GM19324 (cell line): ENCODE results near the gene SLN.

Experiments used
- ATAC-seq: cut with Tn5 transposase; IDR thresholded peaks from one replicate; pipeline ENCODE4 v1.9.1; 2021; ENCODE audit warnings: mild to moderate bottlenecking, moderate library complexity; ENCODE audit not compliant: unreplicated experiment, low FRiP score

The SLN gene

GRCh38 chr11:107688322-107688918 lies 23.4 kb downstream of the SLN start:
- no peak for ATAC-seq

- ATAC-seq, result no peak
Measured at GRCh38 chr11:107683807-107684206, 28.0 kb downstream of the SLN start.

- ATAC-seq, result no peak
Measured at GRCh38 chr11:107683061-107683460, 28.8 kb downstream of the SLN start.

- ATAC-seq, result no peak
Measured at GRCh38 chr11:107682572-107682971, 29.3 kb downstream of the SLN start.

- no peak for ATAC-seq
Measured at GRCh38 chr11:107682171-107682570, 29.7 kb downstream of the SLN start.

GRCh38 chr11:107679255-107680024 lies 32.4 kb downstream of the SLN start:
- ATAC-seq, result no peak

GRCh38 chr11:107678632-107678971 lies 33.3 kb downstream of the SLN start:
- no peak for ATAC-seq

- ATAC-seq, result no peak
Measured at GRCh38 chr11:107677924-107678631, 33.8 kb downstream of the SLN start.

GRCh38 chr11:107676336-107677057 lies 35.4 kb downstream of the SLN start:
- ATAC-seq, result peak; percentile 48

- peak; percentile 71 for ATAC-seq
Measured at GRCh38 chr11:107675902-107676301, 36.0 kb downstream of the SLN start.

GRCh38 chr11:107669893-107670601 lies 41.8 kb downstream of the SLN start:
- ATAC-seq, result no peak

- ATAC-seq, result no peak
Measured at GRCh38 chr11:107669191-107669740, 42.6 kb downstream of the SLN start.

- no peak for ATAC-seq
Measured at GRCh38 chr11:107666911-107667613, 44.8 kb downstream of the SLN start.

GRCh38 chr11:107665018-107665417 lies 46.8 kb downstream of the SLN start:
- ATAC-seq, result no peak

- ATAC-seq, result no peak
Measured at GRCh38 chr11:107661656-107662055, 50.2 kb downstream of the SLN start.

- ATAC-seq, result no peak
Measured at GRCh38 chr11:107660066-107660465, 51.8 kb downstream of the SLN start.

GRCh38 chr11:107659310-107659709 lies 52.5 kb downstream of the SLN start:
- no peak for ATAC-seq
